Measurements from ENCODE around the gene RPH3AL. TPM values are rescaled to one million over a fixed set of nuclear protein-coding genes. Genes with fewer than 3 reads are reported as not detected.
"Not testable (repeated sequence)": the region's sequence is repeated elsewhere in the genome, so short reads cannot be mapped to it uniquely, and the experiment has no call there.

The RPH3AL gene
- total RNA-seq, 2 experiments from 2014 or later: 0.64 to 1.2 TPM

DNA sequence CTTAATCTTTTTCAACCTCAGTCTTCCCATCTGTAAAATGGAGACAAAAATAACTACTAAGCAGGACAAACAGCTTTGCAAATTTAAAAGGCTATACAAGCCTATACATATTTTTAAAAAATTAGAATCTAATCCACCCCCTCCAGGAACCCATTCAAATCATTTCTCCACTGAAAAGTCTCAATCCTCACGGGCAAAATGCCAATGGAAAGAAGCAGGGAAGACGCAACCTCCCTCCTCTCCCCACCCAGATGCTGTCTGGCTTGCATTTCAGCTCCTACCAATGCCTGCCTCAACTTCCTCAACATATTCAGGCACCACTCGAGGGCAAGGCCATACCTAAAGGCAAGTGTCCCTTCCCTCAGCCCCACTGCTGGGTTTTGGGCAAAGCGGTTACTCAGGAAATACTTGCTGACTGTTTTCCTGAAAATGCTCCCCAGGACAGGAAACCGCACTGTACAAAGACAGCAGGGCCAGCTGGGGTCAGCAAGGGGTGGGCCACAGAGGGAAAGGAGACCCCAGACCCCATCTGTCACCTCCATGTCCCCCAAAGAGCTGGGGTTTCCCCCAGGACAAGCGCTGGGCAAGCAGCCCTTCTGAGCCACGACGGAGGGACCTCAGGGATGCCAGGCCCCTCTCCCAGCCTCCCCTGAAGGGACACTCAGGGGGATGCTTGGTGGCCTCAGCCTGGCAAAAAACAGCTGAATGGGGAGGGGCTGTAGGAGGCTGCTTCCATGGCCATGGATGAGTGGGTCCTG is 123.5 kb downstream of the RPH3AL start:
- H3K9me3 Mint-ChIP-seq: no peaks in the 10 kb centered on the region
- no peak overlapping the region for H3K27ac Mint-ChIP-seq
- no peaks in the 10 kb centered on the region for H3K36me3 Mint-ChIP-seq
- H3K4me3 Mint-ChIP-seq: no peak overlapping the region
- H3K4me1 Mint-ChIP-seq: no peaks in the 10 kb centered on the region
- H3K27me3 Mint-ChIP-seq: no peaks in the 10 kb centered on the region
- no peak for DNase-seq

DNA sequence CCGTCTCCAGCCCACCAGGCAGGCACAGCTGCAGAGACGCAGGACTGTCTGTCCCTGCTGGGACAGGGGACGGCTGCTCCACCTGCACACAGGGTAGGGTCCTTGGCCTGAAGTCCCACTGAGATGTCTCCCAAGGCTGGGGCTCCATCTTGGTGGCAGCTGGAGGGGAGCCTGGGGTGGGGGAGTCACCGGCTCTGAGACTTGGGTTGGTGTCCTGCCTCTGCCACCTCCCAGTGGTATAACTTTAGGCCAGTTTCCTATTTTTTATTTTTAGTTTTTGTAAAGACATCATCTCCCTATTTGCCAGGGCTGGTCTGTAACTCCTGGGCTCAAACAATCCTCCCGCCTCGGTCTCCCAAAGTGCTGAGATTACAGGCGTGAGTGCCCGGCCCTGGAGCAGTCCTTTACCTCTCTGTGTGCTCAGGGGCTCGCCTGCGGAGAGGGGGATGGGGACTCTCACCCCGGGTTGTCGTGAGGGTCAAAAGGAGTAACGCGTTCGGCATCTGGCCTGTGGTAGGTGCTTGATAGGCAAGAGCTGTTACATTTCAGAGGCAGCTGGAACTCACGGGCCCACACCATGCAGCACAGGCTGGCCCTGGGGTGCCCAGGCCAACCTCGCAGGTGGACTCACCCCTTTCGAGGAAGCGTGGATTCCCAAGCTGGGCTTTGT is 124.5 kb downstream of the RPH3AL start:
- DNase-seq: no peak
- Mint-ChIP-seq H3K9me3 (no peaks in the 10 kb centered on the region), H3K27ac (no peak overlapping the region), H3K36me3 (no peaks in the 10 kb centered on the region), H3K27me3 (no peaks in the 10 kb centered on the region), H3K4me1 (no peaks in the 10 kb centered on the region), H3K4me3 (no peak overlapping the region)

DNA sequence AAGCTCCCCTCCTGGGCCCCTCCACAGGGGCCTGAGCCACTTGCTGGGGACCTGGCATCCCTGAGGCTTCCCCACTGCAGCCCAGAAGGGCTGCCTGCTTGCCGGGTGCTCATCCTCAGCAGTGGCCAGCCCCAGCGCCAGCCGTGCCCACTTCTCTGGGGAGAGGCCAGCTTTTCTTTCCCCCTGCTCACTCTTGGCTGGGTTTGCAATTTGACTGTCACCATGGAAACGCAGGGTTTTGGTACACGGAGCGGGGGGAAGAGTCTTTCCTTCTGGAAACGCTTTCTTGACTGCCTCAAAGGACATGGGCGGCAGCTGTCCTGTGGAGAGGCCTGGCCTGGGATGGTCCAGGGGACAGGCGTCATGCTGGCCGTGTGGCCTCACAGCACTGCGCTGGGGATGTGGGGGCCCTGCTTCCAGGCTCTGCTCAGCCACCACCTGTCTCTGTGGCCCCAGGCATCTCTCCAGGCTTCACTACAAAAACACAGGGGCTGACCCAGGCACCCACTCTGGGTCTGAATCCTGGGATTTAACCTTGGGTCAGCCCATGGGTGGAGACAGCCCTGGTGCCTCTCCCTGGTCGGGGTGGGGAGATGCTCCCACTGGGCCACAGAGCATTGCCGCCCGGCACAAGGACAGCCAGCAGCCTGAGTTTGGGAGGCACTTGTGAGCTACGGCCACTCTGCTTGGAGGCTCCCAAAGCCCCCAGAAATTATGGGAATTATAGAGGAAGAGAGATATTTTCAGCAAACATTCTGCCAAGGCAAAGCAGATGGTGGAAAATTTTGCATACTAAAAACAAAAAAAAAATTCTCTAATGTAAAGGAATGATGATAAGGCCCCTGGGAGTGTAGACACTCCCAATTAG is 125.3 kb downstream of the RPH3AL start:
- no peak overlapping the region for H3K4me3 Mint-ChIP-seq
- no peak overlapping the region for H3K27ac Mint-ChIP-seq
- no peak for DNase-seq
- no peaks in the 10 kb centered on the region for H3K27me3 Mint-ChIP-seq
- no peaks in the 10 kb centered on the region for H3K36me3 Mint-ChIP-seq
- no peaks in the 10 kb centered on the region for H3K9me3 Mint-ChIP-seq
- H3K4me1 Mint-ChIP-seq: no peaks in the 10 kb centered on the region

DNA sequence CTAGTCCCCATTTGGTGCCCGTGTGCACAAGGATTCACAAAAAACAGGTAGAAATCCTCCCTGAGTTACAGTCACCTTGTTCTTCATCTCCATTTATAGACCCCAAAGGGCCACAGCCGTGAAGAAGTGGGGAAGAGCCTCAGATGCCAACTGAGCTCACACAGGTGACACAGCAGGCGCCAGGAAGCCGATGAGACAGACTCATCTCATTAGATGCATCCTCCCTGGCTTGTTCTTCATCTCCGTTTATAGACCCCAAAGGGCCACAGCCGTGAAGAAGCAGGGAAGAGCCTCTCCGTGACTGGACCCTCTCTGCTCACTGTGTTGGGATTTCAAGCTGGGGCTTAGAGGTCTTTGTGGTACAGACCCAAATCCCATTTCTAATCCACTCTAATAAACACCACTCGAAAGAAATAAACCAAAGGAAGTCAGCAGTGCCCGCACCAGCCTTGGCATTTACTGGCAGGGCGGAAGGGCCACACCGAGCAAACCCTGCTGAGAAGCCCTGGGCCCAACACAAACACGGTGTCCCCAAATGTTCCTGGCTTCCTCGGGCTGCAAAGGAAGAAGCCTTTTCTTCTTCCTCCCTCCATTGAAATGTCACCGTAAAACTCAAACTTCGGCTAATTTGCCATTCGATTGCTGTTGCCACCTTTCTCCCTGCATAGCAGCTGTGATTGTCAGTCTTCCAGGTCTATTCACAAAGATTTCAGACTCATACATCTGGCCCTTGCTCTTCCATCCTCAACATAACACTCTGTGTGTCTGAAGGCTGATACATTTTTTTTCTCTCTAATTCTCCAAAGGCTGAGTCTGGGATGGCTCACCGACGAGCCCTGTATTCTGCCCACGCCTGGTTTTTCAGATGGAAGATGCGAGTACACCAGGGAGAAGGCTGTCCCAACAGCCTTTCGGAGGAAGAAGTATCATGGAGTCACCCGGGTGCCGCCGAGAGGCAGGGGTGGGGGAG is 126.2 kb downstream of the RPH3AL start:
- H3K36me3 Mint-ChIP-seq: no peaks in the 10 kb centered on the region
- no peak overlapping the region for H3K4me3 Mint-ChIP-seq
- H3K27ac Mint-ChIP-seq: no peak overlapping the region

DNA sequence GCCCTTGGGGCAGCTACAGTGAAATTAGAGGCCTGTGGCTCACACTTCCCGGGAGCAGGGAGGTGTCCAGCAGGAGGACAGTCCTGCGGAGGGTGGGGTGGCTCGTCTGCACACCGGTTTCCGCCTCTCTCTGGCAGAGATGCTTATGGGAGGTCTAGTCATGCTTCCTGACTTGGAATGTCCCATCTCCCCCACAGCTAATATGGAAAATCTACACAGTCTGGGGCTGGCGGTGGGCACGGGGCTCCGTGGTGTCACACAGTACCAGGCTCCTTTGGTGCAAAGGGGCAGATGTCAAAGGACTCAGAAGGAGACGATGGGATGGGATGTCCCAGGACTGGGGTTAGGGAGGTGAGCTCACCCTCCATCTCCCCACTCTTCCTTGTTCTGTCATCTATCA is 127.1 kb downstream of the RPH3AL start:
- Mint-ChIP-seq H3K27me3 (no peaks in the 10 kb centered on the region), H3K27ac (no peak overlapping the region), H3K9me3 (no peaks in the 10 kb centered on the region), H3K4me1 (no peaks in the 10 kb centered on the region), H3K36me3 (no peaks in the 10 kb centered on the region), H3K4me3 (no peak overlapping the region)
- no peak for DNase-seq

More for the DNA sequence above, 126.2 kb downstream of the RPH3AL start:
- H3K27me3 Mint-ChIP-seq: no peaks in the 10 kb centered on the region
- H3K4me1 Mint-ChIP-seq: no peaks in the 10 kb centered on the region
- no peak for DNase-seq
- no peaks in the 10 kb centered on the region for H3K9me3 Mint-ChIP-seq

DNA sequence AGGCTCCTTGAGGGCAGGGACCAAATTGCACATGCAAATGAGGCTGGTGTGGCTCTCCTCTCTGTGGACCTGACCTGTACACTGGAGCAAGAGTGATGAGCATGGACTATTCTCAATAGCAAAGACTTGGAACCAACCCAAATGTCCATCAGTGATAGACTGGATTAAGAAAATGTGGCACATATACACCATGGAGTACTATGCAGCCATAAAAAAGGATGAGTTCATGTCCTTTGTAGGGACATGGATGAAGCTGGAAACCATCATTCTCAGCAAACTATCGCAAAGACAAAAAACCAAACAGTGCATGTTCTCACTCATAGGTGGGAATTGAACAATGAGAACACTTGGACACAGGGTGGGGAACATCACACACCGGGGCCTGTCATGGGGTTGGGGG is 128.0 kb downstream of the RPH3AL start:
- H3K9me3 Mint-ChIP-seq, H3K36me3 Mint-ChIP-seq, DNase-seq, H3K27ac Mint-ChIP-seq, H3K27me3 Mint-ChIP-seq, H3K4me1 Mint-ChIP-seq, H3K4me3 Mint-ChIP-seq: not testable (repeated sequence)

DNA sequence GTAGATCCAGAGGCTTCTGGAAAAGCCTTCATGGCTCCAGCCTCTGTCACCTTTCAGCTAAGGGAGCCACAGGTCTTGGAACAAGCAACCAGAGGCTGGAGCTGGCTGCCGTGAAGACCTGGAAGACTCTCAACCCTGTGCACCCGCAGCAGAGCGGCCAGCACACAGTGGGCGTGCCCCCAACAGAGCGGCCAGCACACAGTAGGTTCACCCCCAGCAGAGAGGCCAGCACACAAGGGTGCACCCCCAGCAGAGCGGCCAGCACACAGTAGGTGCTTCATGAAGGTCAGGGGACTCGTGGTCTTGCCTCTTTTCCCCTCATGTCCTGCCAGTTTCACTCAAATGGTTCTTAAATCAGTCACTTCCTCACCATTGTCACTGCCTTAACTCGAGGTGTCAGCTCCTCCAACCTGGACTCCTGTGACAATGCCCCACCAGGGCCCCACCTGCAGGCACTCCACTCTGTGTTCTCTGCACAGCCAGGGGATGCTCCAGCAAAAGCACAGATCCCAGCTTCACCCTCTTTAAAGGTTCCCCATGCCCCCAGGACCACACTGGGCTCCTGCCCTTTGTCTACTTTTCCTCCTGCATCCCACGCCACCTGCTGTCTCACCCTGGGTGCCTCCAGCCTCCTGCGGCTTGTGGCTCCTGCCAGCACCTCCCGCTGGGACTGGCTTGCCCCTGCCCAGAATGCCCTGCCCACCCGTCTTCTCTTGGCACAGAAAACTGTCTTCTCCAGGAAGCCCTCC is 128.7 kb downstream of the RPH3AL start:
- H3K4me1 Mint-ChIP-seq: no peaks in the 10 kb centered on the region
- no peak overlapping the region for H3K4me3 Mint-ChIP-seq
- H3K9me3 Mint-ChIP-seq: no peaks in the 10 kb centered on the region
- no peak overlapping the region for H3K27ac Mint-ChIP-seq
- no peaks in the 10 kb centered on the region for H3K36me3 Mint-ChIP-seq
- no peak for DNase-seq
- no peaks in the 10 kb centered on the region for H3K27me3 Mint-ChIP-seq

DNA sequence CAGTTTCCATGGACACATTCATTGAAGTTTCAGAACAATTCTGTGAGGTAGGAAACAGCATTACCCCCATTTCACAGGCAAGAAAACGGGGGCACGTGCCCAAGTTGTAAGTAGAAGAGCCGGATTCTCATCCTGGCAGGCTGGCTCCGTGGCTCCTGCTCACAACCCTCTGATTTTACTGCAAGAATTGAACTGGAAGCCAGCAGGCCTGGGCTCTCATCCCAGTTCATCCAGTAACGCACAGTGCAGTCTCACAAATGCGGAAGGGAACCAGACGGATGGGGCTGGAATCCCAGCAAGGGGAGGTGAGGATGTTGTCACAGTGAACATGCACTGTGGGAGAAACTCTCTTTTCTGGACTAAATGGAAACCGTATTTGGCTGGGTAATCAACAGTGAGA is 130.4 kb downstream of the RPH3AL start:
- H3K4me3 Mint-ChIP-seq: no peak overlapping the region
- no peaks in the 10 kb centered on the region for H3K27me3 Mint-ChIP-seq
- no peak overlapping the region for H3K27ac Mint-ChIP-seq

DNA sequence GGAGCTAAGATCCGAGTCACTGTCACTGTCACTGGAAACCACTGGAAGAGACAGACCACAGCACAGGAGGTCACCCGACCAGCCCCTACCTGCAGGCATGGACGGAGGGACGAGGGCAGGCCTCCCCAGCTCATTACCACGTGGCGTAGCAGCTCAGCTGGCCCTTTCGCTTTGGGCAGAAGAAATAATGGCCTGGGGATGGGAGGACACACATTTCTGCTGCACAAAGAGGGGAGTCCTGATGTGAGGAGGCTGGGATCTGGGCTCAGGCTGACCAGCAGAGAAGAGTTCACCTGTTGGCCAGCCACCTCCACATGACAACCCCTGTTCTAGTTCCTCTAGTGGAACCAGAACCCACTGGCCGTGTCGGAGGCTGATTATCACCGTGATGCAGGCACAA is 132.9 kb downstream of the RPH3AL start:
- H3K27me3 Mint-ChIP-seq: no peaks in the 10 kb centered on the region
- H3K27ac Mint-ChIP-seq: no peak overlapping the region

More for the DNA sequence above, 130.4 kb downstream of the RPH3AL start:
- Mint-ChIP-seq H3K36me3 (no peaks in the 10 kb centered on the region), H3K9me3 (no peaks in the 10 kb centered on the region), H3K4me1 (no peaks in the 10 kb centered on the region)
- no peak for DNase-seq

DNA sequence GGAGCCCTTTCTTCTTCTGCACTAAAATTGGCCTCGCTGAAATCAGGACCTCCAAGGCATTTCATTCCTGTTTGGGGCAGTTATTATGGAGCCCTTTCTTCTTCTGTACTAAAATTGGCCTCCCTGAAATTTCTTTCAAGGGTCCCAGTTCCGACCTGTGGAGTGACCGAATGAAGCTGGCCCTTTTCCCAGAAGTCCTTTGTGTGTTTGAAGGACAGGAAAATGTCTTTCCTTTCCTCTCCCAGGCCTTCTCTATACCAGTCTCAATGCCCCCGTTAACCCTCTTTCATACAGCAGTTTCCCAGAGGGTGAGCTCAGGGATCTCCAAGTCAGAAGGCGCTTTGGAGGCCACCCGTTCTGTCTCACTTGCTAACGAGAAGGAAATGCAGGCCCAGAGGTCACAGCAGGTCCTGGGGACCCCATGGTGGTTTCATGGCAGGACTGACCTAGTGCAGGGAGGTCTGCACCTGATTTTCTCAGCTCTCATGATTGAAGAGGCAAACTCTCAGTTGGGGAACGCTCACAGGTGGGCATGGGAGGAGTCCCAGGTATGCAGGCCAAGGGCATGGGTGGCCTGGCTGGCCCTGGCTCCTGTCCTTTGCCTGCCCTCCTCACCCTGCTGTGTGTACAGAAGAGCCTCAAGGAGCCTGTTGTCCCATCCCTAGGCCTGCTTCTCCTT is 134.0 kb downstream of the RPH3AL start:
- no peaks in the 10 kb centered on the region for H3K9me3 Mint-ChIP-seq
- H3K4me1 Mint-ChIP-seq: no peaks in the 10 kb centered on the region
- H3K27me3 Mint-ChIP-seq: no peaks in the 10 kb centered on the region
- no peak overlapping the region for H3K27ac Mint-ChIP-seq
- H3K4me3 Mint-ChIP-seq: no peak overlapping the region
- no peaks in the 10 kb centered on the region for H3K36me3 Mint-ChIP-seq
- no peak for DNase-seq

More for the DNA sequence above, 132.9 kb downstream of the RPH3AL start:
- Mint-ChIP-seq H3K4me3 (no peak overlapping the region), H3K36me3 (no peaks in the 10 kb centered on the region), H3K4me1 (no peaks in the 10 kb centered on the region), H3K9me3 (no peaks in the 10 kb centered on the region)
- DNase-seq: no peak

DNA sequence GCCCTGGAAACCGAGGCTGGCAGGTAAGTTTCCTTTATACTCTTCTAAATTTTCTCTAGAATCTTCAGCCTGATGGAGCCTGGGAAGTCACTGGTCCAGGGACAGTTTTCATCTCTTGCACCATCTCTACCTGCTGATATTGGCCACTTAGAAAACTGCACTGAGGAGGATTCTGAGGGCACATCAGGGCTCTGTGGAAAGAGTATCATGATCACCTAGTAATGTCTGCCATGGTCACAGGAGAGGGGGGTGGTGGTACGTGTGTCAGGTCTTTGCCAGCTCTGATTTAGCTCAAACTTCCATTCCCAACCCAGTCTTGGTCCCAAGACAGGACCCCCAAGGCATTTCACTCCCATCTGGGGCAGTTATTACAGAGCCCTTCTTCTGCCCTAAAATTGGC is 136.0 kb downstream of the RPH3AL start:
- no peaks in the 10 kb centered on the region for H3K4me1 Mint-ChIP-seq
- no peaks in the 10 kb centered on the region for H3K9me3 Mint-ChIP-seq
- H3K27ac Mint-ChIP-seq: no peak overlapping the region
- no peak overlapping the region for H3K4me3 Mint-ChIP-seq
- H3K27me3 Mint-ChIP-seq: no peaks in the 10 kb centered on the region
- no peak for DNase-seq
- H3K36me3 Mint-ChIP-seq: no peaks in the 10 kb centered on the region

DNA sequence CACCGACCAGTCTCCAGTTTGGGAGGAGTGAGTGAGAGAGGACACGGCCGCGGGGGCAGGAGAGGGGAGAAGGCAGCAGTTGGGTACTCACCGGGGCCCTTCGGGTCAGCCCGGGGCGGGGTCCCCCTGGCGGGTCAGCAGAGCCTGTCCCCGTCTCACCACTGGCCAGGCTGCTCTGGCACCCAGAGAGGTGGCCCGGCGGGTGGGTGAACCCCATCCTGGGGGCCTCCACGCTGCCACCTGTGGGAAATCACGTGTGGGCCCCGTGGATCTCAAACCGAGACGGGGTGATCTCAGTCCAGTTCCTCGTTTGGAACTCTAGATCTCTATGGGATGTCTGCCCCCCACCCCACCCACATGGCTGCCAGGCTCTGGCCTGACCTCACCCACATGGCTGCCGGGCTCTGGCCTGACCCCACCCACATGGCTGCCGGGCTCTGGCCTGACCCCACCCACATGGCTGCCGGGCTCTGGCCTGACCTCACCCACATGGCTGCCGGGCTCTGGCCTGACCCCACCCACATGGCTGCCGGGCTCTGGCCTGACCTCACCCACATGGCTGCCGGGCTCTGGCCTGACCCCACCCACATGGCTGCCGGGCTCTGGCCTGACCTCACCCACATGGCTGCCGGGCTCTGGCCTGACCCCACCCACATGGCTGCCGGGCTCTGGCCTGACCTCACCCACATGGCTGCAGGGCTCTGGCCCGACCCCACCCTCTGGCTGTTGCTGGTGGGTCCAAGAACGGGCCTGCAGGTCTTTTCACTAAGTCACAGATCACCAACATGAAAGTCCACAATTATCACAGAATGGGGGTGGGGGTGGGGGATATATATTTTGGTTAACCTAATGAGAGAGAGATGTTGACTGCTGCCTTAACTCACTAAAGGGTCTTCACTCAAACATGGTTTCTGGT is 136.8 kb downstream of the RPH3AL start:
- H3K4me3 Mint-ChIP-seq, H3K36me3 Mint-ChIP-seq, H3K4me1 Mint-ChIP-seq, H3K27ac Mint-ChIP-seq, H3K9me3 Mint-ChIP-seq, DNase-seq, H3K27me3 Mint-ChIP-seq: not testable (repeated sequence)

DNA sequence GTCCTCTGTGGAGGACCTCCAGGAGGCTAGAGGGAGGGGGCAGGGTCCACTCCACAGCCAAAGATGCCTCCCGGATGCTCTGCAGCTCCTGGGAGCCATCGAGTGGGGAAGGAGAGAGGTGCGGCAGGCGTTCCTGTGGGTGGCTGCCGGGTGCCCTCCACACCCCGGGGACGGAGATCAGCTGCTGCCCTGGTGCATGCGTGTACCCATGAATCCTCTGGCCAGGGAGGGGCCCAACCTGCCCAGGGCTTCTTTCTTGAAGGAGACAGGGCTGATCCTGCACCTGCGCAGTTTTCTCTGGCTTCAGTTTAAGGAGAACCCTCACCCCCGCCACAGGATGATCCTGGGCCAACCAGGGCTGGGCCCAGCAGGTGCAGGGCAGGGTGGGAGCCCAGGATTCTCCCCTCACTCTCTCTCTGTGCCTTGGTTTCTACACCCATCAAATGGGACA is 137.7 kb downstream of the RPH3AL start:
- H3K36me3 Mint-ChIP-seq: no peaks in the 10 kb centered on the region
- no peak overlapping the region for H3K27ac Mint-ChIP-seq
- H3K27me3 Mint-ChIP-seq: no peaks in the 10 kb centered on the region
- no peak for DNase-seq
- no peaks in the 10 kb centered on the region for H3K9me3 Mint-ChIP-seq
- no peaks in the 10 kb centered on the region for H3K4me1 Mint-ChIP-seq
- H3K4me3 Mint-ChIP-seq: no peak overlapping the region
